SKM-1 treated with dmso at 0.1 percent for 144 hours (cell line): ENCODE results near the gene VAC14.

Source experiments
- DNase-seq: peaks from one replicate; lab custom pipeline; 2025; ENCODE audit not compliant: unreplicated experiment; lab: John Stamatoyannopoulos, UW

The VAC14 gene

DNA sequence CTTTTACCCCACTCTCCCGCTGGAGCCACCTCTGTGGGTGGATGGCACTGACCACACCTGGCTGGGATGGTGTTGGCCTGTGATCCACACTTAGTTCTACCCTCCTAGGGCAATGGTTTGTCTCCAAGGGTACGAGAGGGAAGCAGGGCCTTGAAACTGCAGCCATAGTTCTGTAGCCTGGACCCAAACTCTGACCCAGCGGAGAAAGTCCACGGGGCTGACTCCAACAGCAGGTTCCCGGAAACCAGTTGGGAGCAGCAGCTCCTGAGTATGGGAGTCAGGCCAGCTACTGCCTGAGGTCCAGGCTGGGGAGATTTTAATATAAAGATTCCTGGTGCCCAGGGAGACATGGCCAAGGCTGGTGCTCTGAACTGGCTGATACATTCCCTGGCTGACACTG, 91.5 kb downstream of the VAC14 start:
- no peak for DNase-seq

DNA sequence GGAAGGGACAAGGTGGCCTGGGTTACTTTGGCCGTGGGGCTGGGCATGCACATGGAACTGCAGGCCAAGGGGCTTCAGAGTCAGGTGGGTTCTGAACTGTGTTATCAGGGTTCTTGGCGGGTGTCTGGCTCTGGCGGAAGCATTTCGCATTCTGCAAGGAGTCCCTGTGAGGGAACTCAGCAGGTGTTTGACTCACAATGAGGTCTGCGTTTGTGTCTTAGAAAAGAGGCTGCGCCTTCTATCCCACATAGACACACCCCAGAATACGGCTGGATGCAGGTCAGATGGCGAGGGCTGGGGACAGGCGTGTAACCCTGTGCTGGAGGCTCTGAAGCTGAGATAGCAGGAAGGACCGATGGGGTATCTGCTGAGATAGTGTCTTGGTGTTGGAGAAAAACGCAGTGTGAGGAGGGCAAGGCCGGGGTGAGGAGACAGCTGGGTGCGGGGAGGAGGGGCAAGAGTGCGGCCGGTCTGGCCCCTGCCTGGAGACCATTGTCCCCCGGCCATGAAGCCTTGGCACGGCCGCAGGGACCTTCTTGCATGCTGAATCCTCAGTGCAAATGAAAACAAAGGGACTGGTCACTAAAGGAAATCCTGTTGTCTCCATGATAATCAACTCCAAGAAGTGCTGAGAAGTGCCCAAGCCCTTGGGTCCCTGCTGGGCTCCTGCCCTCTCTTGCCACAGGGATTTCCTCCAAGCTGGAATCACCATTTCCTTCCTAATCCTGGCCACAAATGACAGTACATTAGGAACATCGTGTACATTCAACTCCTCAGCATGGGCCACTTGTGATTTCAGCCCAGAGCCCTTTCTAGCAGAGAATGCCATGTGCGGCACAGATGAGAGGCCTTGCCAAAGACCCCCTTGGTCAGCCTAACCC, 92.4 kb downstream of the VAC14 start:
- DNase-seq: no peak

- DNase-seq: no peak
Measured at GRCh38 chr16:70706948-70707465, 94.0 kb downstream of the VAC14 start.

DNA sequence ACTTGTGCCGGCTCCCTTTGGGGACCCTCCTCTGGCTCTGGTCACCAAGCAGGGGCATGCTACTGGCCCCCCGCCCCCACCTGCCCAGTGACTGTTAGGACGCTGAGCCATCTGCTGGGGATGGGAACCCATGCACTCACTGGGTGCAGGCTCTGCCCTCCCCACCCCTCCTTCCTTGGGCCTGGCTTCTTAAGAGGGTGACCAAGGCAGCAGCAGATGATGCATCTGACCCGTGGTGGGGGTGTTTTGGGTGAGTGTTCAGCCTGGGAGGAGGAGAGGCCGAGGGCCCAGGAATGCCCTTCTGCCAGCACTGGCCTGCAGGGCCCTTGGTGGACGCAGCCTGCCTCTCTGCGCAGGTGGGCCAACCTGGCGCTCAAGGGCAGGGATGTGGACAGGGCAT, 95.9 kb downstream of the VAC14 start:
- DNase-seq: no peak

GRCh38 chr16:70704586-70704985, 96.4 kb downstream of the VAC14 start:
- DNase-seq: no peak

- DNase-seq: no peak
Measured at GRCh38 chr16:70703835-70704381, 97.0 kb downstream of the VAC14 start.

DNA sequence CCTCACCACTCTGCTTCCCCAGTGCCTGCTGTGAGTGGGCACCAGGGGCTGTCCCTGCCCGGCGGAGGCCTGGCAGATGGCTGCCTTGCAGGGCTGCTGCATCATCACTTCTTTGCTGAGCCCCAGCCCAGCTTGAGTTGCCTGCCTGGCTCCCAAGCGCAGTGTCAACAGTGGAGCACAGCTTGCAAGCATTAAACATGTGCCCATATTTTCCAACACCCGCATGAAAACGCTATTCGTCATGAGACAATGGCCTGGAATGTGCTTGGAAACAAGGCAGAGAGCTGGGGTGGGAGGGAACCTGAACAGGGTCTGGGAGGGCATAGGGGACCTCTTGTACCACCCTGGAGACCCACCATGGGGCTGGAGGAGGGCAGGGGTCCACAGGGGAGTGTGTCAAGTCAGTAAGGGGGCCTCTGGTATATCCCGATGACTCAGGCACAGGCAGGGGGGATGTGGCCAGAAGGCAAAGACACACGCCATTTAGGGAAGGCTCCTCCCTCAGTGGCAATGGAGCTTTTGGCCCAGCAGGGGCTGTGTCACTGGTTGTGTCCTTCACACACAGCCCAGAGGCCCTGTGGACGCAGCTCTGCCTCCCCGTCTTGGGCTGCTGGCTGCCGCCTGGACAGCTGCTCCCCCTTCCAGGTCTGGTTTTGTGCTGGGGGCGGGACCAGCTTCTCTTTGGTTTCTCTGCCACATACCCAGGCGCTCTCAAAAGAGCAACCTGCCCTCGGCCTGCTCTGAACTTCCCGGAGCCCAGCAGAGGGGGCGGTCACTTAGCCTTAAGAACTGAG, 97.7 kb downstream of the VAC14 start:
- no peak for DNase-seq

GRCh38 chr16:70702624-70703023, 98.3 kb downstream of the VAC14 start:
- no peak for DNase-seq

GRCh38 chr16:70701998-70702397, 99.0 kb downstream of the VAC14 start:
- DNase-seq: no peak

GRCh38 chr16:70701596-70701995, 99.4 kb downstream of the VAC14 start:
- no peak for DNase-seq

DNA sequence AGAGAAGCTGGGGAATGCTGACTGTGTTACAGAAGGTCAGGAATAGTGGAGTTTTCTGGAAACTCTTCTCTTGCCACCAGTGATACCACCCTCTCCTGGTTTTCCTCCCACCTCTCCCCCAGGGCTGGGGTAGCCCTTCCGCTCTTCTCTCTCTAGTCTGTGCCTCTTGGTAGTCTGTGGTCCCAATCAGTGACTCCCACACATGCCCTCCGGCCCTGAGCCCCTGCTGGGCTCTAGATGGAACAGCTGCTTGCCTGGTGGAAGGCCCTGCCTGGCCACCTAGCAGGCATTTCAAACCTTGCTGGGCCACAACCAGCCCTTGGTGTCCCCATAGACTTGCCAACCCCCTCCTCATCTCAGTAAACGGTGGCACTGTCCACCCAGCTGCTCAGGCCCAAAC, 99.9 kb downstream of the VAC14 start:
- DNase-seq: no peak

- peak; percentile 63 for DNase-seq
Measured at GRCh38 chr16:70700101-70701020, 100.6 kb downstream of the VAC14 start.

DNA sequence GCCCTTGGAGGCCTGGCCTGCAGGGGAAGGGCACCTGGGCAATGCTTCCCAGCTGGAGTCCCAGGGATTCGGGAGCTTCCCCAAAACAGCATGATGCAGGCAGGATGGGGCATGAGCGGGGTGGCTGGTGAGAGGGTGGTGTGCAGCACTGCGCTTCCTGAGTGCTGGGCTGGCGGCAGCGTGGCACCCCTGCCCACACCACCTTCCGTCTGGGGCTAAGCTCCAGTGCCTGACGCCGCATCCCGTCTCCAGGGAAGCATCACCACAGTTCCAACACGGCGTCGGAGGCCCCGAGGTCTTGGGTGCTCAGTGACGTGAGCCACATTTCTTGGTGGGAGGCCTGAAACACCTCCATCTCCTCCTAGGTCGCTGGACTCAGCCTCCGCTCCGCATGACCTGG, 101.3 kb downstream of the VAC14 start:
- DNase-seq: no peak

GRCh38 chr16:70698901-70699300, 102.1 kb downstream of the VAC14 start:
- no peak for DNase-seq

DNA sequence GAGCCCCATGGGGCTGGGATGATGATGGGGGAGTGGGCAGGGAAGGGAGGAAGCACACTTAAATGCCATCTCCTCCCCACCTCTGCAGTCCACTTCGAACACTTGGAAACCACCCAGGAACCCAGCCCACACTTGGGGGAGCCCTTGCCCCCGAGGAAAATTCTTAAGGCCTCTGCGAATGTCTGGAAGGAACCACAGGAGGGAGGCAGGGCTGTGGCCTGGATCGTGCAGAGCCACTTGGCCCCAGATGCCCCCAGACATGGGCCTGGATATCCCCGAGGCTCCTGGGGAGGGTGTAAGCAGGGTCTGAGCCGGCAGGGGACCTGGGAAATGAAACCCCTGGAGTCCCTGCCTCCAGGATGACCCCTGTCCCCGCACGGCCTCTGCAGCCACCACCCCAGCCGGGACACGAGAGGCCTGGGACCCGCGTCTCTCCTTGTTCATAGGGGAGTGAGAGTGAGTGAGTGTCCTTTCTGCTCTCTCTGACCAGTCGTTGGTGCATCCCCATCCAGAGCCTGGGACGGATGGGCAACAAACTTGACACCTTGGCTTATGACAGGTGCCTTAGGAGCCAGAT, 103.3 kb downstream of the VAC14 start:
- DNase-seq: no peak

GRCh38 chr16:70696952-70697593, 103.9 kb downstream of the VAC14 start:
- DNase-seq: peak; percentile 82

GRCh38 chr16:70696355-70696754, 104.6 kb downstream of the VAC14 start:
- no peak for DNase-seq

GRCh38 chr16:70695331-70696070, 105.5 kb downstream of the VAC14 start:
- DNase-seq: peak; percentile 28

DNA sequence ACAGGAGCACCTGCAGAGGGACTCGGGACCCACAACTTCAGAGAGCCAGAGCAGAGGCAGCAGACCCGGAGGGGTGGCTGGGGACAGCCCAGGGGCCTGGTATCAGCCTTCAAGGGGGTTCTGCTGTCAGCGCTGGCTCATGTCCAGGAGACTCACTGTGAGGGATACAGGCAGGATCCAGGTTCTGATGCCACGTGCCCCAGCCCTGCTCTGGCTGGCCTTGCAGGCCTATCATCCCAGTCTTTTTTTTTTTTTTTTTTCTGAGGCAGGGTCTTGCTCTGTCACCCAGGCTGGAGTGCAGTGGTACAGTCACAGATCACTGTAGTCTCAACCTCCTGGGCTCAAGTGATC, 106.1 kb downstream of the VAC14 start:
- no peak for DNase-seq
